Lower leg skin (tissue), 3 donors: ENCODE measurements around the gene FBXO31.

Source experiments
- CTCF ChIP-seq, 3 donors: fragments of 450-650 bp; IDR thresholded peaks; one replicate each; pipeline ENCODE4 v1.5.1; 2016; ENCODE audit warnings: antibody characterized with exemption in 3 of 3, mild to moderate bottlenecking in 3 of 3, moderate library complexity in 2 of 3
- POLR2A ChIP-seq, 2 donors: fragments of 450-650 bp; IDR thresholded peaks; one replicate each; pipeline ENCODE4 v1.6.1; 2016 to 2017; ENCODE audit warnings: antibody characterized with exemption in 2 of 2, mild to moderate bottlenecking in 1 of 2, moderate library complexity in 1 of 2

GRCh38 chr16:87393680-87394055 lies 10.1 kb upstream of the FBXO31 start:
- TF ChIP-seq CTCF (IDR thresholded peaks at IDR 0.05) (no peak), POLR2A (IDR thresholded peaks at IDR 0.05) (no peak)
